Natural killer cell (primary cell): Measurements from ENCODE around the gene BICDL2. TPM values are rescaled to one million over a fixed set of nuclear protein-coding genes. Genes with fewer than 3 reads are reported as not detected.
A peak's percentile ranks its signal among the peaks of the same experiment; 100 is the strongest.
"Not testable (repeated sequence)": the region's sequence is repeated elsewhere in the genome, so short reads cannot be mapped to it uniquely, and the experiment has no call there.

Experiments used
- ATAC-seq, 3 donors: fragments of 150-1000 bp in 2 of 3; fragments of 200-7000 bp in 1 of 3; cut with Tn5 transposase; 1 replicate in 1 of 3; 2 replicates in 2 of 3; pipeline ENCODE4 v1.10.0; 2021; ENCODE audit warnings: mild to moderate bottlenecking in 2 of 3, moderate library complexity in 2 of 3
- DNase-seq, 2 donors: peaks; one replicate each; pipeline versions ENCODE4 v3.0.0 to v3.0.0-alpha.2; 2013 to 2021; ENCODE audit warnings: mixed read lengths in 1 of 2
- H3K27ac ChIP-seq: one replicate; pipeline ENCODE4 v1.5.1; 2013; ENCODE audit warnings: mild to moderate bottlenecking, low read length
- H3K27me3 ChIP-seq: one replicate; pipeline ENCODE4 v1.6.1; 2013; ENCODE audit warnings: low read length; ENCODE audit not compliant: control insufficient read depth, insufficient read depth
- H3K36me3 ChIP-seq: one replicate; pipeline ENCODE4 v1.6.1; 2013; ENCODE audit warnings: low read length; ENCODE audit not compliant: control insufficient read depth, insufficient read depth
- H3K4me1 ChIP-seq: one replicate; pipeline ENCODE4 v1.6.1; 2013; ENCODE audit warnings: low read length; ENCODE audit not compliant: control insufficient read depth, insufficient read depth
- H3K4me3 ChIP-seq: one replicate; pipeline ENCODE4 v1.5.1; 2013; ENCODE audit warnings: low read length
- H3K9me3 ChIP-seq: one replicate; pipeline ENCODE4 v1.6.1; 2013; ENCODE audit warnings: low read length; ENCODE audit not compliant: control insufficient read depth, insufficient read depth
- H3K27ac Mint-ChIP-seq, 2 donors: one replicate each; pipeline ENCODE4 v1.8.0; 2022; ENCODE audit warnings: mild to moderate bottlenecking in 2 of 2, mixed read lengths in 2 of 2, moderate library complexity in 1 of 2
- H3K27me3 Mint-ChIP-seq, 2 donors: one replicate each; pipeline ENCODE4 v1.8.0; 2022; ENCODE audit warnings: low read depth in 2 of 2, mixed read lengths in 2 of 2
- H3K36me3 Mint-ChIP-seq: one replicate; pipeline ENCODE4 v1.8.0; 2022; ENCODE audit warnings: mixed read lengths
- H3K4me1 Mint-ChIP-seq, 2 donors: one replicate each; pipeline ENCODE4 v1.8.0; 2022; ENCODE audit warnings: mixed read lengths in 2 of 2
- H3K4me3 Mint-ChIP-seq: one replicate; pipeline ENCODE4 v1.8.0; 2022; ENCODE audit warnings: mild to moderate bottlenecking, moderate library complexity, mixed read lengths
- H3K9me3 Mint-ChIP-seq, 2 donors: one replicate each; pipeline ENCODE4 v1.8.0; 2022; ENCODE audit warnings: mixed read lengths in 2 of 2
- WGBS: methylation state at CpG from one replicate; pipeline ENCODE4 v1.1.7; 2013; ENCODE audit warnings: missing lambda C conversion rate; ENCODE audit not compliant: insufficient coverage; 5-methylcytosine and 5-hydroxymethylcytosine counted together
- intact Hi-C: fragments of 100-400 bp; cut with micrococcal nuclease; formaldehyde crosslinking; loops from one replicate; pipeline ENCODE4 v1.14.2; 2022
- total RNA-seq, 4 donors: library from RNA; stranded (reverse); fragments of 120-200 nt in 1 of 4; gene quantifications; one replicate each; pipeline versions ENCODE4 v1.2.3 to v1.2.4, GENCODE V29; 2013 to 2022
- TF ChIP-seq, protein P1 (sequence below): fragments of 200-600 bp; IDR thresholded peaks from one replicate; pipeline ENCODE4 v1.8.0; 2022; ENCODE audit warnings: antibody characterized with exemption

BICDL2 gene
- total RNA-seq, 3 donors from 2014 or later (not counting 1 experiment from before 2014, with no cell fraction given), result not detected

DNA sequence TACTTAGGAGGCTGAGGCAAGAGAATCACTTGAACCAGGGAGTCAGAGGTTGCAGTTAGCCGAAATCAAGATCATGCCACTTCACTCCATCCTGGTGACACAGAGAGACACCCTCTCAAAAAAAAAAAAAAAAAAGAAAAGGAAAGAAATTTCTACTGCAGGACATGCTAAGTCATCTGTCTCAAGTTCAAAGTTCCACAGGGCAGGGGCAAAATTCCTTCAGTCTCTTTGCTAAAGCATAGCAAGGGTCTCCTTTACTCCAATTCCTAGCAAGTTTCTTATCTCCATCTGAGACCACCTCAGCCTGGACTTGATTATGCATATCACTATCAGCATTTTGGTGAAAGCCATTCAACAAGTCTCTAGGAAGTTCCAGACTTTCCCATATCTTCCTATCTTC lies 47.7 kb upstream of the BICDL2 start:
- Mint-ChIP-seq H3K27me3 (no peaks in the 10 kb centered on the region), H3K4me3 (no peak overlapping the region), H3K9me3 (no peaks in the 10 kb centered on the region), H3K36me3 (no peaks in the 10 kb centered on the region), H3K4me1 (peaks cover 49 to 68% of the 10 kb centered on the region in 2 donors), H3K27ac (peak overlapping the region; percentile 38 to 65)
- H3K9me3 ChIP-seq, result peaks cover 2% of the 10 kb centered on the region
- TF ChIP-seq, protein P1, sequence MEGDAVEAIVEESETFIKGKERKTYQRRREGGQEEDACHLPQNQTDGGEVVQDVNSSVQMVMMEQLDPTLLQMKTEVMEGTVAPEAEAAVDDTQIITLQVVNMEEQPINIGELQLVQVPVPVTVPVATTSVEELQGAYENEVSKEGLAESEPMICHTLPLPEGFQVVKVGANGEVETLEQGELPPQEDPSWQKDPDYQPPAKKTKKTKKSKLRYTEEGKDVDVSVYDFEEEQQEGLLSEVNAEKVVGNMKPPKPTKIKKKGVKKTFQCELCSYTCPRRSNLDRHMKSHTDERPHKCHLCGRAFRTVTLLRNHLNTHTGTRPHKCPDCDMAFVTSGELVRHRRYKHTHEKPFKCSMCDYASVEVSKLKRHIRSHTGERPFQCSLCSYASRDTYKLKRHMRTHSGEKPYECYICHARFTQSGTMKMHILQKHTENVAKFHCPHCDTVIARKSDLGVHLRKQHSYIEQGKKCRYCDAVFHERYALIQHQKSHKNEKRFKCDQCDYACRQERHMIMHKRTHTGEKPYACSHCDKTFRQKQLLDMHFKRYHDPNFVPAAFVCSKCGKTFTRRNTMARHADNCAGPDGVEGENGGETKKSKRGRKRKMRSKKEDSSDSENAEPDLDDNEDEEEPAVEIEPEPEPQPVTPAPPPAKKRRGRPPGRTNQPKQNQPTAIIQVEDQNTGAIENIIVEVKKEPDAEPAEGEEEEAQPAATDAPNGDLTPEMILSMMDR, result no peak
- 100% methylated on average over 1 of the region's 1 CpG for WGBS
- no peaks in the 10 kb centered on the region for H3K36me3 ChIP-seq
- H3K27me3 ChIP-seq, result no peaks in the 10 kb centered on the region
- no peak overlapping the region for H3K27ac ChIP-seq
- peaks cover 62% of the 10 kb centered on the region for H3K4me1 ChIP-seq
- DNase-seq (no peak), ATAC-seq (no peak)
- intact Hi-C loops, result no loop called here
- no peak overlapping the region for H3K4me3 ChIP-seq

DNA sequence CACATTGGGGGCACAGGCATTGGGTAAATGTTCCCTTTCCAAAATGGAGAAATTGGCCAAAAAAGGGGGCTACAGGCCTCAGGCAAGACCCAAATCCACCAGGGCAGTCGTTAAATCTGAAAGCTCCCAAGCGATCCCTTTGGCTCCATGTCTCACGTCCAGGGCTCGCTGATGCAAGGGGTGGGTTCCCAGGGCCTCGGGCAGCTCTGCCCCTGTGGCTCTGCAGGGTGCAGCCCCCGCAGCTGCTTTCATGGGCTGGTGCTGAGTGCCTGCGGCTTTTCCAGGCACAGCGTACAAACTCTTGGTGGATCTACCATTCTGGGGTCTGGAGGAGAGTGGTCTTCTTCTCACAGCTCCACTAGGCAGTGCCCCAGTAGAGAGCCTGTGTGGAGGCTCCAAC lies 46.7 kb upstream of the BICDL2 start:
- 98% methylated on average over 8 of the region's 8 CpGs for WGBS
- peak overlapping the region in 1 of 2 donors; percentile 65 for H3K27ac Mint-ChIP-seq

DNA sequence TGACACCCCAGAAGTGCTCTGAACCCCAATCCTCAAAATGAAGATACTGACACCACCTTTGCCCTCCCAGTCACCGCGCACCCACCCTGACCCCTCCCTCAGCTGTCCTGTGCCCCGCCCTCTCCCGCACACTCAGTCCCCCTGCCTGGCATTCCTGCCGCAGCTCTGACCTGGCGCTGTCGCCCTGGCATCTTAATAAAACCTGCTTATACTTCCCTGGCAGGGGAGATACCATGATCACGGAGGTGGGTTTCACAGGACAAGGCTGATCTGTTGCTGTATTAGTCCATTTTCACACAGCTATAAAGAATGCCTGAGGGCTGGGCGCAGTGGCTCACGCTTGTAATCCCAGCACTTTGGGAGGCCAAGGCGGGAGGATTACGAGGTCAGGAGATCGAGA lies 45.2 kb upstream of the BICDL2 start:
- H3K27ac Mint-ChIP-seq, H3K27ac ChIP-seq, intact Hi-C loops, H3K36me3 Mint-ChIP-seq, H3K27me3 Mint-ChIP-seq, H3K4me3 ChIP-seq, DNase-seq, H3K36me3 ChIP-seq, H3K9me3 Mint-ChIP-seq, H3K9me3 ChIP-seq, H3K27me3 ChIP-seq, H3K4me3 Mint-ChIP-seq, ATAC-seq: not testable (repeated sequence)
- peaks cover 53 to 70% of the 10 kb centered on the region in 2 donors for H3K4me1 Mint-ChIP-seq
- 98% methylated on average over 13 of the region's 13 CpGs for WGBS
- H3K4me1 ChIP-seq, result peaks cover 61% of the 10 kb centered on the region

More for the DNA sequence above, 46.7 kb upstream of the BICDL2 start:
- H3K4me3 Mint-ChIP-seq, H3K27me3 ChIP-seq, H3K9me3 Mint-ChIP-seq, H3K27ac ChIP-seq, H3K4me3 ChIP-seq, intact Hi-C loops, DNase-seq, ATAC-seq, H3K9me3 ChIP-seq, H3K36me3 ChIP-seq, H3K27me3 Mint-ChIP-seq, H3K36me3 Mint-ChIP-seq: not testable (repeated sequence)
- peaks cover 52 to 70% of the 10 kb centered on the region in 2 donors for H3K4me1 Mint-ChIP-seq
- H3K4me1 ChIP-seq, result peaks cover 61% of the 10 kb centered on the region

DNA sequence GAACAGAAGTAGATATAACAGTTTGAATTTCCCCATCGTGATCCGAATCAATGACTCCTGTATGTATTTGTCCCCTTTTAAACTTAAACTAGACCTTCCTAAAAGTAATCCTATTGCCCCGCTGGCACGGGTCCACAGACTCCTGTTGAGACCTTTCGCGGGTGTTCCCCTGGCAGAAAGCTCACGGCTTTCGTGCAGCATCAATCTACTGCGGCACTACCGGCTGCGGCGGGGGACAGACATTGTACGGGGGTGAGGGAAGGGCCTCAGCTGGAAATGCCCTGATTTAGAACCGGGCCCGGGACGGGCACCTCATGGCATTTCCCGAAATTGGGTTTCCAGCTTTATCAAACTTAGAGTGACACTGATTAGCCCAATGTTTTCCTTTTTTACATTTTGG lies 43.3 kb upstream of the BICDL2 start:
- no peaks in the 10 kb centered on the region for H3K27me3 ChIP-seq
- Mint-ChIP-seq H3K27me3 (no peaks in the 10 kb centered on the region), H3K4me1 (peaks cover 54 to 72% of the 10 kb centered on the region in 2 donors), H3K36me3 (peaks cover 6% of the 10 kb centered on the region), H3K9me3 (no peaks in the 10 kb centered on the region), H3K4me3 (no peak overlapping the region), H3K27ac (peak overlapping the region in 1 of 2 donors; percentile 57)
- peaks cover 62% of the 10 kb centered on the region for H3K4me1 ChIP-seq
- TF ChIP-seq, protein P1, result no peak
- intact Hi-C loops, result no loop called here
- H3K9me3 ChIP-seq, result peaks cover 6% of the 10 kb centered on the region
- H3K36me3 ChIP-seq, result no peaks in the 10 kb centered on the region
- ATAC-seq (no peak), DNase-seq (no peak)
- no peak overlapping the region for H3K4me3 ChIP-seq
- WGBS, result 97% methylated on average over 17 of the region's 17 CpGs
- H3K27ac ChIP-seq, result no peak overlapping the region
